IMR-90 (cell line): ENCODE results near the gene EPHA5. TPM values are rescaled to one million over a fixed set of nuclear protein-coding genes. Genes with fewer than 3 reads are reported as not detected.

Experiments used
- ATAC-seq: fragments of 200-7000 bp; cut with Tn5 transposase; 2 replicates; pipeline ENCODE4 v1.9.1; 2020; ENCODE audit warnings: low read depth, mild to moderate bottlenecking, moderate library complexity
- BruUV-seq: library from RNA; stranded (reverse); fragments of 400-500 nt; replicated peaks from 2 replicates; lab custom pipeline; 2021; lab: Mats Ljungman, UMichigan
- CTCF ChIA-PET: fragments of 300-600 bp; formaldehyde crosslinking; extraction: SDS; loops from one replicate; lab custom pipeline; 2021; ENCODE audit warnings: antibody characterized with exemption; lab: Yijun Ruan, JAX
- POLR2A ChIA-PET: fragments of 300-600 bp; sonication (Branson Sonifier 250); formaldehyde crosslinking; loops from one replicate; lab custom pipeline; 2022; ENCODE audit warnings: antibody characterized with exemption; ENCODE audit not compliant: unreplicated experiment; lab: Charles Lee
- DNase-seq: peaks from one replicate; pipeline ENCODE4 v3.0.0; 2013
- H2AFZ ChIP-seq: replicated peaks from 2 replicates; pipeline ENCODE3; 2013; ENCODE audit warnings: low read length, mild to moderate bottlenecking; ENCODE audit not compliant: poor library complexity
- H2AK5ac ChIP-seq: 2 replicates; pipeline ENCODE4 v1.6.1; 2013; ENCODE audit warnings: low read depth, low read length, inconsistent platforms
- H2AK9ac ChIP-seq: replicated peaks from 2 replicates; pipeline ENCODE3; 2013; ENCODE audit warnings: mild to moderate bottlenecking, low read depth, low read length, moderate library complexity; ENCODE audit not compliant: poor library complexity
- H2BK120ac ChIP-seq: 2 replicates; pipeline ENCODE4 v1.6.1; 2013; ENCODE audit warnings: low read depth, low read length, inconsistent platforms
- H2BK15ac ChIP-seq: 3 replicates; pipeline ENCODE4 v1.6.1; 2013; ENCODE audit warnings: low read depth, low read length, inconsistent platforms
- H2BK20ac ChIP-seq: 2 replicates; pipeline ENCODE4 v1.6.1; 2013; ENCODE audit warnings: low read depth, mild to moderate bottlenecking, inconsistent platforms, low read length, moderate library complexity
- H2BK5ac ChIP-seq: 2 replicates; pipeline ENCODE4 v1.6.1; 2013; ENCODE audit warnings: mild to moderate bottlenecking, low read depth, low read length, inconsistent platforms; ENCODE audit not compliant: poor library complexity, severe bottlenecking
- H3K14ac ChIP-seq: replicated peaks from 2 replicates; pipeline ENCODE4 v1.6.1; 2013; ENCODE audit warnings: low read depth, low read length, inconsistent platforms
- H3K18ac ChIP-seq: 2 replicates; pipeline ENCODE4 v1.6.1; 2013; ENCODE audit warnings: low read depth, low read length, control low read depth
- H3K23ac ChIP-seq: 2 replicates; pipeline ENCODE4 v1.6.1; 2013; ENCODE audit warnings: low read depth, low read length, inconsistent platforms
- H3K27ac ChIP-seq: 2 replicates; pipeline ENCODE4 v1.5.1; 2013; ENCODE audit warnings: mild to moderate bottlenecking, control low read depth, low read length; ENCODE audit not compliant: insufficient read depth
- H3K27me3 ChIP-seq: 2 replicates; pipeline ENCODE4 v1.6.1; 2013; ENCODE audit warnings: low read length; ENCODE audit not compliant: control insufficient read depth, insufficient read depth
- H3K36me3 ChIP-seq: 2 replicates; pipeline ENCODE4 v1.6.1; 2013; ENCODE audit warnings: low read length, mixed read lengths; ENCODE audit not compliant: control insufficient read depth, insufficient read depth
- H3K4ac ChIP-seq: 2 replicates; pipeline ENCODE4 v1.6.1; 2013; ENCODE audit warnings: low read depth, low read length, inconsistent platforms
- H3K4me1 ChIP-seq: 2 replicates; pipeline ENCODE4 v1.6.1; 2013; ENCODE audit warnings: low read length, mixed read lengths; ENCODE audit not compliant: control insufficient read depth, insufficient read depth
- H3K4me2 ChIP-seq: 2 replicates; pipeline ENCODE4 v1.6.1; 2013; ENCODE audit warnings: low read depth, mild to moderate bottlenecking, control low read depth, low read length, moderate library complexity
- H3K4me3 ChIP-seq: 2 replicates; pipeline ENCODE4 v1.5.1; 2013; ENCODE audit warnings: low read depth, mild to moderate bottlenecking, control low read depth, low read length, moderate library complexity; ENCODE audit not compliant: insufficient read depth
- H3K56ac ChIP-seq: 2 replicates; pipeline ENCODE4 v1.6.1; 2013; ENCODE audit warnings: low read length, inconsistent platforms; ENCODE audit not compliant: insufficient read depth; ENCODE audit errors: extremely low read depth
- H3K79me1 ChIP-seq, 2 experiments: 2 replicates each; pipeline ENCODE4 v1.6.1; 2013; ENCODE audit warnings: low read length in 2 of 2, inconsistent platforms in 1 of 2, low read depth in 1 of 2
- H3K9ac ChIP-seq: 2 replicates; pipeline ENCODE4 v1.6.1; 2013; ENCODE audit warnings: low read depth, low read length, control low read depth
- H3K9me1 ChIP-seq: 2 replicates; pipeline ENCODE4 v1.6.1; 2013; ENCODE audit warnings: low read length, inconsistent platforms; ENCODE audit not compliant: insufficient read depth
- H3K9me3 ChIP-seq: 2 replicates; pipeline ENCODE4 v1.6.1; 2013; ENCODE audit warnings: low read length; ENCODE audit not compliant: control insufficient read depth, insufficient read depth
- H4K20me1 ChIP-seq: 2 replicates; pipeline ENCODE4 v1.6.1; 2013; ENCODE audit warnings: low read length, inconsistent platforms; ENCODE audit not compliant: insufficient read depth
- H4K5ac ChIP-seq: 2 replicates; pipeline ENCODE4 v1.6.1; 2013; ENCODE audit warnings: mild to moderate bottlenecking, low read depth, low read length, control low read depth
- H4K8ac ChIP-seq, 2 experiments: 2 replicates each; pipeline ENCODE4 v1.6.1; 2013; ENCODE audit warnings: low read depth in 2 of 2, low read length in 2 of 2, control low read depth in 1 of 2, inconsistent platforms in 1 of 2
- H4K91ac ChIP-seq: 2 replicates; pipeline ENCODE4 v1.6.1; 2013; ENCODE audit warnings: low read depth, low read length, inconsistent platforms; ENCODE audit not compliant: insufficient read depth
- CEBPB ChIP-seq: IDR thresholded peaks from 2 replicates; pipeline ENCODE4 v1.6.1; 2012; ENCODE audit warnings: low read depth, low read length, improper control_type of control experiment
- CHD1 ChIP-seq: IDR thresholded peaks from 2 replicates; pipeline ENCODE4 v1.6.1; 2012; ENCODE audit warnings: low read depth, low read length, improper control_type of control experiment
- FOS ChIP-seq: fragments of 150-350 bp; IDR thresholded peaks from 2 replicates; pipeline ENCODE4 v1.6.1; 2016; ENCODE audit warnings: low read depth, low read length
- MAFK ChIP-seq: IDR thresholded peaks from 2 replicates; pipeline ENCODE4 v1.6.1; 2012; ENCODE audit warnings: low read depth, low read length, improper control_type of control experiment
- MAZ ChIP-seq: IDR thresholded peaks from 2 replicates; pipeline ENCODE4 v1.6.1; 2012; ENCODE audit warnings: low read depth, mild to moderate bottlenecking, low read length, improper control_type of control experiment, moderate library complexity, borderline replicate concordance
- MXI1 ChIP-seq: IDR thresholded peaks from 2 replicates; pipeline ENCODE4 v1.6.1; 2012; ENCODE audit warnings: low read depth, mild to moderate bottlenecking, low read length, moderate library complexity, borderline replicate concordance
- NFE2L2 ChIP-seq: fragments of 150-350 bp; IDR thresholded peaks from 2 replicates; pipeline ENCODE4 v1.6.1; 2016; ENCODE audit warnings: low read depth, mild to moderate bottlenecking, low read length
- POLR2A ChIP-seq: IDR thresholded peaks from 2 replicates; pipeline ENCODE4 v1.6.1; 2012; ENCODE audit warnings: mild to moderate bottlenecking, low read depth, low read length
- RAD21 ChIP-seq: IDR thresholded peaks from 2 replicates; pipeline ENCODE4 v1.6.1; 2012; ENCODE audit warnings: low read length, improper control_type of control experiment
- RCOR1 ChIP-seq: IDR thresholded peaks from 2 replicates; pipeline ENCODE4 v1.6.1; 2012; ENCODE audit warnings: mild to moderate bottlenecking, low read length, improper control_type of control experiment; ENCODE audit not compliant: insufficient replicate concordance
- RFX5 ChIP-seq: IDR thresholded peaks from 2 replicates; pipeline ENCODE4 v1.8.0; 2012; ENCODE audit warnings: low read depth, mild to moderate bottlenecking, low read length, moderate library complexity
- WGBS, 2 experiments: methylation state at CpG; one replicate each; pipeline versions ENCODE4 v1.1.5 to v1.1.7; 2013; ENCODE audit warnings: missing lambda C conversion rate in 2 of 2; ENCODE audit not compliant: insufficient read length in 1 of 2; ENCODE audit errors: extremely low coverage in 2 of 2; 5-methylcytosine and 5-hydroxymethylcytosine counted together
- dilution Hi-C: fragments of 300-500 bp; cut with HindIII; formaldehyde crosslinking; loops from one replicate; pipeline ENCODE4 v1.14.3; 2018; ENCODE audit warnings: low sequenced_read_pairs; ENCODE audit not compliant: unreplicated experiment
- in situ Hi-C: fragments of 300-500 bp; cut with MboI; formaldehyde crosslinking; loops from 3 replicates; pipeline ENCODE4 v1.14.3; 2019; ENCODE audit warnings: low sequenced_read_pairs, inconsistent platforms, mixed read lengths
- intact Hi-C: fragments of 100-400 bp; cut with micrococcal nuclease; formaldehyde crosslinking; loops from 2 replicates; pipeline ENCODE4 v1.10.0; 2022
- polyA plus RNA-seq, 3 experiments: library from polyadenylated mRNA; depleted of rRNA; stranded (reverse); fragments of >200 nt; gene quantifications; 2 replicates each; pipeline ENCODE4 v1.2.3, GENCODE V29; 2012; ENCODE audit warnings: low replicate concordance in 1 of 3
- total RNA-seq: library from RNA; depleted of rRNA; stranded (reverse); fragments of >200 nt; gene quantifications from 2 replicates; pipeline ENCODE4 v1.2.3, GENCODE V29; 2012
- TF ChIP-seq, protein P1 (sequence below): fragments of 150-350 bp; IDR thresholded peaks from 2 replicates; pipeline ENCODE4 v1.6.1; 2017; ENCODE audit warnings: mild to moderate bottlenecking, antibody characterized with exemption, low read length, low read depth
- TF ChIP-seq, protein P2 (sequence below): fragments of 150-350 bp; IDR thresholded peaks from 2 replicates; pipeline ENCODE4 v1.6.1; 2016; ENCODE audit warnings: low read depth, mild to moderate bottlenecking, low read length, moderate library complexity, borderline replicate concordance

Gene EPHA5
- total and polyA plus RNA-seq, 2 of the 4 experiments (the other 2 are of a cell fraction) = 0.07 to 0.18 TPM

DNA sequence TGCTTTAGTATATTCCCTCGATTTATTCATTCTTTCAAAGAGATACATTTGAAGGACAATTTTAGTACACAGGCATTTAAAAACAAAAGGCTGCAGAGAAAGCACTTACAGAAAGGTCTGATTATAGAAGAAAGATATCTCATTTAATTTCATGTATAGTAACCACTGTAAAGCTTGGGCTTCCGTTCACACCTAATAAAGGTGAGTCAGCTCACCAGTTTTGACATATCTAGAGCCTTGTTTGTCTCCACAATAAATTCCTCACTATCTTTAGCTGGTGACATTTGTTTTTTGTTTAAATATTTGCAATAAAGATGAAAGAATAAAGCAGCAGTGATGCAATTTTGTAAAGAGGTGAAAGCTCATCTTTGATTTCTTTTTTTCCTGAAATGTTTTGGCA, 1.1 kb upstream of the EPHA5 start:
- H4K91ac ChIP-seq = no peak overlapping the region
- H3K18ac ChIP-seq = no peak overlapping the region
- H3K27ac ChIP-seq = no peak overlapping the region
- ChIA-PET POLR2A (no interaction called here), CTCF (interaction anchor here (0.6 kb wide), 1 partner anchor 99 kb away, joined by 3 read pairs; no protein-coding TSS in a partner anchor)
- intact Hi-C loops = no loop called here
- H3K23ac ChIP-seq = no peak overlapping the region
- TF ChIP-seq POLR2A (no peak), MXI1 (no peak), MAZ (no peak), CHD1 (no peak), FOS (no peak), CEBPB (no peak), RAD21 (no peak), MAFK (no peak), RCOR1 (no peak), NFE2L2 (no peak), RFX5 (no peak)
- TF ChIP-seq, protein P1, sequence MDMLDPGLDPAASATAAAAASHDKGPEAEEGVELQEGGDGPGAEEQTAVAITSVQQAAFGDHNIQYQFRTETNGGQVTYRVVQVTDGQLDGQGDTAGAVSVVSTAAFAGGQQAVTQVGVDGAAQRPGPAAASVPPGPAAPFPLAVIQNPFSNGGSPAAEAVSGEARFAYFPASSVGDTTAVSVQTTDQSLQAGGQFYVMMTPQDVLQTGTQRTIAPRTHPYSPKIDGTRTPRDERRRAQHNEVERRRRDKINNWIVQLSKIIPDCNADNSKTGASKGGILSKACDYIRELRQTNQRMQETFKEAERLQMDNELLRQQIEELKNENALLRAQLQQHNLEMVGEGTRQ = no peak
- TF ChIP-seq, protein P2, sequence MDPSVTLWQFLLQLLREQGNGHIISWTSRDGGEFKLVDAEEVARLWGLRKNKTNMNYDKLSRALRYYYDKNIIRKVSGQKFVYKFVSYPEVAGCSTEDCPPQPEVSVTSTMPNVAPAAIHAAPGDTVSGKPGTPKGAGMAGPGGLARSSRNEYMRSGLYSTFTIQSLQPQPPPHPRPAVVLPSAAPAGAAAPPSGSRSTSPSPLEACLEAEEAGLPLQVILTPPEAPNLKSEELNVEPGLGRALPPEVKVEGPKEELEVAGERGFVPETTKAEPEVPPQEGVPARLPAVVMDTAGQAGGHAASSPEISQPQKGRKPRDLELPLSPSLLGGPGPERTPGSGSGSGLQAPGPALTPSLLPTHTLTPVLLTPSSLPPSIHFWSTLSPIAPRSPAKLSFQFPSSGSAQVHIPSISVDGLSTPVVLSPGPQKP = no peak
- H2BK15ac ChIP-seq = no peak overlapping the region
- H3K4ac ChIP-seq = no peak overlapping the region
- H4K8ac ChIP-seq = no peak overlapping the region
- no CpG with 5 or more reads among the region's 2 CpGs for WGBS, 2 experiments
- in situ Hi-C loops = no loop called here
- no peak overlapping the region for H2AFZ ChIP-seq
- H3K4me1 ChIP-seq = no peaks in the 10 kb centered on the region
- no peaks in the 10 kb centered on the region for H3K79me1 ChIP-seq
- H3K36me3 ChIP-seq = no peaks in the 10 kb centered on the region
- no peak overlapping the region for H2AK9ac ChIP-seq
- DNase-seq (no peak), ATAC-seq (no peak)
- no peak overlapping the region for H3K9ac ChIP-seq
- no peak overlapping the region for H3K4me2 ChIP-seq
- no peaks in the 10 kb centered on the region for H3K9me1 ChIP-seq
- H3K27me3 ChIP-seq = peaks cover 24% of the 10 kb centered on the region
- dilution Hi-C loops = no loop called here
- no TSS peak for BruUV-seq
- H3K14ac ChIP-seq = no peak overlapping the region
- H2BK20ac ChIP-seq = no peak overlapping the region
- H3K4me3 ChIP-seq = no peak overlapping the region
- H2BK5ac ChIP-seq = no peak overlapping the region
- H3K56ac ChIP-seq = no peak overlapping the region
- no peak overlapping the region for H2BK120ac ChIP-seq
- no peak overlapping the region for H4K5ac ChIP-seq
- no peaks in the 10 kb centered on the region for H4K20me1 ChIP-seq
- no peaks in the 10 kb centered on the region for H3K9me3 ChIP-seq
- no peak overlapping the region for H2AK5ac ChIP-seq
